Spleen (tissue), 7 donors: ENCODE measurements around the gene RIPOR2.

Experiments used
- CTCF ChIP-seq, 11 experiments: fragments of 200-600 bp in 7 of 11; fragments of 450-650 bp in 4 of 11; sonication (generic) in 4 of 11; IDR thresholded peaks in 8 of 11; conservative IDR thresholded peaks in 3 of 11; 1 replicate in 7 of 11; 2 replicates in 4 of 11; pipeline versions ENCODE4 v1.4.0 to v1.8.0; 2016 to 2021; ENCODE audit warnings: antibody characterized with exemption in 11 of 11, inconsistent platforms in 4 of 11, mild to moderate bottlenecking in 1 of 11
- POLR2A ChIP-seq, 3 donors: fragments of 450-650 bp; IDR thresholded peaks; one replicate each; pipeline ENCODE4 v1.5.1; 2017; ENCODE audit warnings: antibody characterized with exemption in 3 of 3, mild to moderate bottlenecking in 1 of 3
- donor health status: DM: no; HTN: no; CAD: no; lungs with moderate emphysema.
- donor health status: DM: no; HTN: no; CAD: no.
- donor health status: DM: no; HTN: no; CAD: no.

GRCh38 chr6:24763578-24763977, 172.2 kb downstream of the RIPOR2 start:
- TF ChIP-seq POLR2A (IDR thresholded peaks at IDR 0.05): no peak
- no peak for TF ChIP-seq CTCF (IDR thresholded peaks at IDR 0.05 in 8 of 11, conservative IDR thresholded peaks at IDR 0.05 in 3 of 11)
